Natural killer cell (primary cell): Measurements from ENCODE around the gene TMTC2. TPM values are rescaled to one million over a fixed set of nuclear protein-coding genes. Genes with fewer than 3 reads are reported as not detected.
A peak's percentile ranks its signal among the peaks of the same experiment; 100 is the strongest.

Experiments used
- ATAC-seq, 3 donors: fragments of 150-1000 bp in 2 of 3; fragments of 200-7000 bp in 1 of 3; cut with Tn5 transposase; 1 replicate in 1 of 3; 2 replicates in 2 of 3; pipeline ENCODE4 v1.10.0; 2021; ENCODE audit warnings: mild to moderate bottlenecking in 2 of 3, moderate library complexity in 2 of 3
- DNase-seq, 2 donors: peaks; one replicate each; pipeline versions ENCODE4 v3.0.0 to v3.0.0-alpha.2; 2013 to 2021; ENCODE audit warnings: mixed read lengths in 1 of 2
- H3K27ac ChIP-seq: one replicate; pipeline ENCODE4 v1.5.1; 2013; ENCODE audit warnings: mild to moderate bottlenecking, low read length
- H3K27me3 ChIP-seq: one replicate; pipeline ENCODE4 v1.6.1; 2013; ENCODE audit warnings: low read length; ENCODE audit not compliant: control insufficient read depth, insufficient read depth
- H3K36me3 ChIP-seq: one replicate; pipeline ENCODE4 v1.6.1; 2013; ENCODE audit warnings: low read length; ENCODE audit not compliant: control insufficient read depth, insufficient read depth
- H3K4me1 ChIP-seq: one replicate; pipeline ENCODE4 v1.6.1; 2013; ENCODE audit warnings: low read length; ENCODE audit not compliant: control insufficient read depth, insufficient read depth
- H3K4me3 ChIP-seq: one replicate; pipeline ENCODE4 v1.5.1; 2013; ENCODE audit warnings: low read length
- H3K9me3 ChIP-seq: one replicate; pipeline ENCODE4 v1.6.1; 2013; ENCODE audit warnings: low read length; ENCODE audit not compliant: control insufficient read depth, insufficient read depth
- H3K27ac Mint-ChIP-seq, 2 donors: one replicate each; pipeline ENCODE4 v1.8.0; 2022; ENCODE audit warnings: mild to moderate bottlenecking in 2 of 2, mixed read lengths in 2 of 2, moderate library complexity in 1 of 2
- H3K27me3 Mint-ChIP-seq, 2 donors: one replicate each; pipeline ENCODE4 v1.8.0; 2022; ENCODE audit warnings: low read depth in 2 of 2, mixed read lengths in 2 of 2
- H3K36me3 Mint-ChIP-seq: one replicate; pipeline ENCODE4 v1.8.0; 2022; ENCODE audit warnings: mixed read lengths
- H3K4me1 Mint-ChIP-seq, 2 donors: one replicate each; pipeline ENCODE4 v1.8.0; 2022; ENCODE audit warnings: mixed read lengths in 2 of 2
- H3K4me3 Mint-ChIP-seq: one replicate; pipeline ENCODE4 v1.8.0; 2022; ENCODE audit warnings: mild to moderate bottlenecking, moderate library complexity, mixed read lengths
- H3K9me3 Mint-ChIP-seq, 2 donors: one replicate each; pipeline ENCODE4 v1.8.0; 2022; ENCODE audit warnings: mixed read lengths in 2 of 2
- CTCF ChIP-seq: fragments of 200-600 bp; IDR thresholded peaks from one replicate; pipeline ENCODE4 v1.8.0; 2022; ENCODE audit warnings: antibody characterized with exemption
- WGBS: methylation state at CpG from one replicate; pipeline ENCODE4 v1.1.7; 2013; ENCODE audit warnings: missing lambda C conversion rate; ENCODE audit not compliant: insufficient coverage; 5-methylcytosine and 5-hydroxymethylcytosine counted together
- intact Hi-C: fragments of 100-400 bp; cut with micrococcal nuclease; formaldehyde crosslinking; loops from one replicate; pipeline ENCODE4 v1.14.2; 2022
- total RNA-seq, 4 donors: library from RNA; stranded (reverse); fragments of 120-200 nt in 1 of 4; gene quantifications; one replicate each; pipeline versions ENCODE4 v1.2.3 to v1.2.4, GENCODE V29; 2013 to 2022

The TMTC2 gene
- total RNA-seq, 3 donors from 2014 or later (not counting 1 experiment from before 2014, with no cell fraction given), result 1.4 to 2.3 (median 1.6) TPM

- H3K27ac Mint-ChIP-seq, result no peak overlapping the region
- Histone ChIP-seq H3K4me3 (no peak overlapping the region), H3K4me1 (no peaks in the 10 kb centered on the region), H3K9me3 (peaks cover 10% of the 10 kb centered on the region), H3K36me3 (no peaks in the 10 kb centered on the region), H3K27me3 (no peaks in the 10 kb centered on the region), H3K27ac (no peak overlapping the region)
- H3K27me3 Mint-ChIP-seq, result no peaks in the 10 kb centered on the region
- ATAC-seq, result no peak
- H3K9me3 Mint-ChIP-seq, result peaks cover 7 to 27% of the 10 kb centered on the region in 2 donors
- no peak for DNase-seq
- H3K4me3 Mint-ChIP-seq, result no peak overlapping the region
- H3K36me3 Mint-ChIP-seq, result peaks cover 13% of the 10 kb centered on the region
- no peaks in the 10 kb centered on the region for H3K4me1 Mint-ChIP-seq
- no peak for TF ChIP-seq CTCF
- WGBS, result 87% methylated on average over 6 of the region's 6 CpGs
- intact Hi-C loops, result no loop called here
Observed at GRCh38 chr12:83005534-83006197, 319.0 kb downstream of the TMTC2 start.

GRCh38 chr12:83008703-83009102, 322.0 kb downstream of the TMTC2 start:
- Mint-ChIP-seq H3K36me3 (peaks cover 13% of the 10 kb centered on the region), H3K27ac (no peak overlapping the region), H3K4me3 (no peak overlapping the region), H3K9me3 (peaks cover 10 to 30% of the 10 kb centered on the region in 2 donors), H3K4me1 (no peaks in the 10 kb centered on the region), H3K27me3 (no peaks in the 10 kb centered on the region)
- intact Hi-C loops, result no loop called here
- TF ChIP-seq CTCF, result no peak
- Histone ChIP-seq H3K4me1 (no peaks in the 10 kb centered on the region), H3K4me3 (no peak overlapping the region), H3K36me3 (no peaks in the 10 kb centered on the region), H3K27ac (no peak overlapping the region), H3K27me3 (no peaks in the 10 kb centered on the region), H3K9me3 (peaks cover 10% of the 10 kb centered on the region)
- DNase-seq, result no peak
- no peak for ATAC-seq
- WGBS, result 58% methylated on average over 3 of the region's 3 CpGs

GRCh38 chr12:83010169-83010804, 323.6 kb downstream of the TMTC2 start:
- Mint-ChIP-seq H3K36me3 (peaks cover 13% of the 10 kb centered on the region), H3K27ac (no peak overlapping the region), H3K4me1 (no peaks in the 10 kb centered on the region), H3K27me3 (no peaks in the 10 kb centered on the region), H3K4me3 (no peak overlapping the region), H3K9me3 (peaks cover 10 to 30% of the 10 kb centered on the region in 2 donors)
- no peak overlapping the region for H3K4me3 ChIP-seq
- WGBS, result 0% methylated on average over 1 of the region's 4 CpGs
- no peak for DNase-seq
- peak in 1 of 3 donors; percentile 56 for ATAC-seq
- H3K9me3 ChIP-seq, result peaks cover 10% of the 10 kb centered on the region
- intact Hi-C loops, result no loop called here
- no peak overlapping the region for H3K27ac ChIP-seq
- H3K27me3 ChIP-seq, result no peaks in the 10 kb centered on the region
- TF ChIP-seq CTCF, result no peak
- no peaks in the 10 kb centered on the region for H3K36me3 ChIP-seq
- H3K4me1 ChIP-seq, result no peaks in the 10 kb centered on the region
